Measurements from ENCODE around the gene GALNT18. TPM values are rescaled to one million over a fixed set of nuclear protein-coding genes. Genes with fewer than 3 reads are reported as not detected.

Gene GALNT18
- total RNA-seq, 1 experiment from 2014 or later, result 9.2 TPM

- no peak for TF ChIP-seq CTCF (IDR thresholded peaks at IDR 0.05; ENCODE audit: unreplicated experiment)
Measured at GRCh38 chr11:11401960-11402535, 219.8 kb downstream of the GALNT18 start.

GRCh38 chr11:11400635-11401232 is 221.1 kb downstream of the GALNT18 start:
- CTCF ChIA-PET, result no interaction called here
- Mint-ChIP-seq H3K27ac (ENCODE audit: unreplicated experiment) (no peak overlapping the region), H3K4me3 (ENCODE audit: low read depth, unreplicated experiment) (no peak overlapping the region), H3K9me3 (ENCODE audit: low read depth, unreplicated experiment) (no peaks in the 10 kb centered on the region), H3K4me1 (ENCODE audit: low read depth, unreplicated experiment) (peaks cover 8% of the 10 kb centered on the region), H3K36me3 (ENCODE audit: insufficient read depth, unreplicated experiment) (no peaks in the 10 kb centered on the region), H3K27me3 (ENCODE audit: unreplicated experiment) (no peaks in the 10 kb centered on the region)
- TF ChIP-seq CTCF (IDR thresholded peaks at IDR 0.05; ENCODE audit: unreplicated experiment), result no peak
- no TSS peak for BruUV-seq (replicated peaks)
- peak; percentile 21 for DNase-seq
- intact Hi-C loops (cut with micrococcal nuclease; ENCODE audit: unreplicated experiment), result no loop called here

More at GRCh38 chr11:11401960-11402535, 219.8 kb downstream of the GALNT18 start:
- no peaks in the 10 kb centered on the region for H3K9me3 Mint-ChIP-seq (ENCODE audit: low read depth, unreplicated experiment)
- intact Hi-C loops (cut with micrococcal nuclease; ENCODE audit: unreplicated experiment), result no loop called here
- no TSS peak for BruUV-seq (replicated peaks)
- DNase-seq, result no peak
- no peak overlapping the region for H3K4me3 Mint-ChIP-seq (ENCODE audit: low read depth, unreplicated experiment)
- no peaks in the 10 kb centered on the region for H3K36me3 Mint-ChIP-seq (ENCODE audit: insufficient read depth, unreplicated experiment)
- H3K4me1 Mint-ChIP-seq (ENCODE audit: low read depth, unreplicated experiment), result no peaks in the 10 kb centered on the region
- H3K27ac Mint-ChIP-seq (ENCODE audit: unreplicated experiment), result no peak overlapping the region
- H3K27me3 Mint-ChIP-seq (ENCODE audit: unreplicated experiment), result no peaks in the 10 kb centered on the region
- CTCF ChIA-PET, result no interaction called here

GRCh38 chr11:11400121-11400520 is 221.7 kb downstream of the GALNT18 start:
- H3K27me3 Mint-ChIP-seq (ENCODE audit: unreplicated experiment), result no peaks in the 10 kb centered on the region

GRCh38 chr11:11397781-11398180 is 224.0 kb downstream of the GALNT18 start:
- Mint-ChIP-seq H3K27me3 (ENCODE audit: unreplicated experiment) (no peaks in the 10 kb centered on the region), H3K4me3 (ENCODE audit: low read depth, unreplicated experiment) (no peak overlapping the region), H3K4me1 (ENCODE audit: low read depth, unreplicated experiment) (peaks cover 9% of the 10 kb centered on the region), H3K36me3 (ENCODE audit: insufficient read depth, unreplicated experiment) (no peaks in the 10 kb centered on the region), H3K27ac (ENCODE audit: unreplicated experiment) (no peak overlapping the region), H3K9me3 (ENCODE audit: low read depth, unreplicated experiment) (no peaks in the 10 kb centered on the region)
- DNase-seq, result no peak
- BruUV-seq (replicated peaks), result no TSS peak
- intact Hi-C loops (cut with micrococcal nuclease; ENCODE audit: unreplicated experiment), result no loop called here
- no peak for TF ChIP-seq CTCF (IDR thresholded peaks at IDR 0.05; ENCODE audit: unreplicated experiment)
- CTCF ChIA-PET, result no interaction called here

More at GRCh38 chr11:11400121-11400520, 221.7 kb downstream of the GALNT18 start:
- H3K4me1 Mint-ChIP-seq (ENCODE audit: low read depth, unreplicated experiment), result peaks cover 9% of the 10 kb centered on the region
- intact Hi-C loops (cut with micrococcal nuclease; ENCODE audit: unreplicated experiment), result no loop called here
- no TSS peak for BruUV-seq (replicated peaks)
- no peak overlapping the region for H3K4me3 Mint-ChIP-seq (ENCODE audit: low read depth, unreplicated experiment)
- H3K9me3 Mint-ChIP-seq (ENCODE audit: low read depth, unreplicated experiment), result no peaks in the 10 kb centered on the region
- H3K27ac Mint-ChIP-seq (ENCODE audit: unreplicated experiment), result no peak overlapping the region
- H3K36me3 Mint-ChIP-seq (ENCODE audit: insufficient read depth, unreplicated experiment), result no peaks in the 10 kb centered on the region
- no peak for TF ChIP-seq CTCF (IDR thresholded peaks at IDR 0.05; ENCODE audit: unreplicated experiment)
- no peak for DNase-seq
- CTCF ChIA-PET, result no interaction called here

Data from Calu3 (cell line).